Measurements from ENCODE around the gene AUTS2.

GRCh38 chr7:70684173-70684572 is 1085.9 kb downstream of the AUTS2 start:
- TF ChIP-seq CTCF (IDR thresholded peaks at IDR 0.05; ENCODE audit: poor library complexity, severe bottlenecking) (no peak), EP300 (conservative IDR thresholded peaks at IDR 0.05; ENCODE audit: poor library complexity, severe bottlenecking) (no peak), TAF1 (IDR thresholded peaks at IDR 0.05; ENCODE audit: low read depth) (no peak), SMC3 (conservative IDR thresholded peaks at IDR 0.05; ENCODE audit: poor library complexity) (no peak), RAD21 (conservative IDR thresholded peaks at IDR 0.05) (no peak)
